Astrocyte of the spinal cord (primary cell): ENCODE measurements around the gene ZNF584.

ENCODE experiments used
- DNase-seq: peaks from one replicate; pipeline ENCODE4 v3.0.0; 2011; ENCODE audit warnings: low read depth, low spot score
- H3K4me3 ChIP-seq: 2 replicates; pipeline ENCODE4 v1.5.1; 2011; ENCODE audit warnings: low read depth, mild to moderate bottlenecking, low read length, moderate library complexity
- in situ Hi-C: cut with HindIII; loops from 2 replicates; pipeline ENCODE4 v1.10.0; 2017; ENCODE audit warnings: low sequenced_read_pairs
- TF ChIP-seq, protein P1 (sequence below): IDR thresholded peaks from 2 replicates; pipeline ENCODE4 v1.5.1; 2012; ENCODE audit warnings: low read depth, mild to moderate bottlenecking, low read length, inconsistent platforms

ZNF584 gene

DNA sequence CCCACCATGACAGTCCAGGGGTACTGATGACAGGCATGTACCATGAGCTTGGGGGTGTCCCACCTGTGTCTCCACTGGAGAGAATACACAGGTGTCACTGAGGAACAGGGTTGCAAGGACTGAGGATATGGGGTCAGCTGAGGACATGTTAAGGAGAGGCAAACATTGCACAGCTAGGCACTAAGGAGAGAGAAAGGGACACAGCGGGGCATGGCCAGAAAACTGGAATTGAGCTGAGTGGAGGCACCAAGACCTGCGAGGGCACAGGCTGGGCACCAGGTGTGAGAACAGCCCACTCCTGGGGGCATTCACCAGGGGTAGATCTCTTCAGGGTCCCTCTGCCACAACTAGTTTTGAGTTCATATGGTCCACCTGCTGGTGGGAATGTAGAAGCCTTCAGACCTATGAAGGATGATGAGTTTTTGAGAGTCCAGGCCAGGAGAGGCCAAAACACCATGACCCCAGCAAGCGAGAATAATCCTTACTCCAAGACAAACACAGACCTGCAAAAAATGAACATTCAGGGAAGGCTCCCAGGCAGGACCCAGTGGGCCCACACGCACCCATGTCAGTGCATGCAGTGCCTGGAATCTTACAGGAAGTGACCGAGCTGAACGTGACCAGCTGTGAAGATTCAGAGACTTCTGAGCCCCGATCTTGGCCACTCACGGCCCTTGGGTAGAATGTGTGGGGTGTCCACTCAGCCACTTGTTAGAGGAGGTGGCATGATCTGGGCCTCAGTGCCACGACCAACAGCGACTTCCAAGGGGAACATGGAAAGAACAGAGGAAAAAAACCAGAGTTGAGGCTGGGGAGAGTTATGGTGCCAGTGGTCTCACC, 1.4 kb upstream of the ZNF584 start:
- DNase-seq: no peak
- TF ChIP-seq, protein P1, sequence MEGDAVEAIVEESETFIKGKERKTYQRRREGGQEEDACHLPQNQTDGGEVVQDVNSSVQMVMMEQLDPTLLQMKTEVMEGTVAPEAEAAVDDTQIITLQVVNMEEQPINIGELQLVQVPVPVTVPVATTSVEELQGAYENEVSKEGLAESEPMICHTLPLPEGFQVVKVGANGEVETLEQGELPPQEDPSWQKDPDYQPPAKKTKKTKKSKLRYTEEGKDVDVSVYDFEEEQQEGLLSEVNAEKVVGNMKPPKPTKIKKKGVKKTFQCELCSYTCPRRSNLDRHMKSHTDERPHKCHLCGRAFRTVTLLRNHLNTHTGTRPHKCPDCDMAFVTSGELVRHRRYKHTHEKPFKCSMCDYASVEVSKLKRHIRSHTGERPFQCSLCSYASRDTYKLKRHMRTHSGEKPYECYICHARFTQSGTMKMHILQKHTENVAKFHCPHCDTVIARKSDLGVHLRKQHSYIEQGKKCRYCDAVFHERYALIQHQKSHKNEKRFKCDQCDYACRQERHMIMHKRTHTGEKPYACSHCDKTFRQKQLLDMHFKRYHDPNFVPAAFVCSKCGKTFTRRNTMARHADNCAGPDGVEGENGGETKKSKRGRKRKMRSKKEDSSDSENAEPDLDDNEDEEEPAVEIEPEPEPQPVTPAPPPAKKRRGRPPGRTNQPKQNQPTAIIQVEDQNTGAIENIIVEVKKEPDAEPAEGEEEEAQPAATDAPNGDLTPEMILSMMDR: peak; percentile 42
- H3K4me3 ChIP-seq: peak overlapping the region; percentile 89
- in situ Hi-C loops: no loop called here

DNA sequence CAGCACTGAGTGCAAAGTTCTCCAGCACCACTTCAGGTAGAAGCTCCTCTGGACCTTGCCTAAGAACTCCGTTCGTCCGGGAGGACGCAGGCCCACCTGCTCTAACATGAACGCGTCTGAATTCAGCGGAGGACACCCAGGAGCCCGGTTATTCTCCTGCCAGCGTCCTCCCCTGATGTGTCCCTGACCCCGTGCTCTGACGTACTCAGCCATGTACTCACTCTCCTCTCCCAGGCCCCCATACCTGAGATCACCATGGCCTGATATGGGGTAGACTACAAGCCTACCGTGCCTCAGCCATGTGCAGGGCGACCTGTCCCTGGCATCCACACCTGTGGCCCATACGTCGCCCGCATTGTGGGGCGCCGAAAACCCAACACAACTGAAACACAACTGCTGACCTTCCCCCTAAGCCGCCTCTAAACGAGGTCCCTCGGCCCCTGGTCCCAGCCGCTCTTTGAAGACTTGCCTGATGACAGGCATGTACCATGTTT, 744 bp upstream of the ZNF584 start:
- DNase-seq: no peak
- peak overlapping the region; percentile 89 for H3K4me3 ChIP-seq
- TF ChIP-seq, protein P1: no peak
- in situ Hi-C loops: no loop called here

DNA sequence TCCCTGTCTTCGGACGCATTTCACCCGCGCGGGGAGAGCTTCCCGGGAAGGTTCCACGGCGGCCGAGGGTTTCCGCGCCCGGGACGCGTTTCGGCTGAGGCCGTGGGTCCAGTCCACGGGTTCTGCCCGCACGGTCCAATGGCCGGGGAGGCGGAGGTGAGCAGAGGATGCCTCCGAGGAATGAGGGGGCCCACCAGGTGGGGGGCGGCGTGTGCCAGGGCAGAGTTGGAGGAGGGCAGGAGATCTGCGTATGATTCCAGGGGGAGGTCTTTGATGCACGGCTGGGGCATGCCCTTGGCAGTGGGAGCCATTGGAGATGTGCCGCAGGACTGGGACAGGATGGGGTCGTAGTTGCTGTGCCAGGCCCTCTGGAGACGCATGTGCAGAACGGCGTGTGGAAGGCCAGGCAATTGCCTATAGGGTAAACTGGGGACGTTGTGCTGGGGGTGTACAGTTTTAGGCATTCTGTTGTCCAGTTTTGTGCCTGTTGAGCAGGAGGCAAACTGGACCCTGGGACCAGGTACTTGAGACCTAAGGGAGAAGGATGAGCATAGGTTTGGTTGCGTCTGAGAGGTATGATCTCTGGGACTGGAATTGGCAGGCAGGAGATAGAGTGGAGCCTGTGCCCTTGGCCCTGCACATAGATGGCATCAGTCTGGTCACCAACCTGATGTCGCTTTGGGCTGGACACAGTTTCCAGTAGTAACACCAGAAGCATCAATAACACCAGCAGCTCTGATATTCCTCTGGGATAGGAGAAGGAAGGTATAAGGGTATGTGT, 751 bp downstream of the ZNF584 start:
- peak overlapping the region; percentile 89 for H3K4me3 ChIP-seq
- DNase-seq: no peak
- in situ Hi-C loops: no loop called here
- TF ChIP-seq, protein P1: no peak

- DNase-seq: no peak
- in situ Hi-C loops: no loop called here
- no peak overlapping the region for H3K4me3 ChIP-seq
- TF ChIP-seq, protein P1: no peak
Measured at GRCh38 chr19:58416604-58417003, 8.2 kb downstream of the ZNF584 start.

GRCh38 chr19:58417071-58417470, 8.6 kb downstream of the ZNF584 start:
- H3K4me3 ChIP-seq: no peak overlapping the region
- in situ Hi-C loops: no loop called here
- DNase-seq: no peak
- TF ChIP-seq, protein P1: no peak

GRCh38 chr19:58428617-58429016, 20.2 kb downstream of the ZNF584 start:
- TF ChIP-seq, protein P1: no peak
- no peak for DNase-seq
- no peak overlapping the region for H3K4me3 ChIP-seq
- in situ Hi-C loops: no loop called here
